ENCODE data around the gene PURB. TPM values are rescaled to one million over a fixed set of nuclear protein-coding genes. Genes with fewer than 3 reads are reported as not detected.
A peak's percentile ranks its signal among the peaks of the same experiment; 100 is the strongest.

Gene PURB
- total RNA-seq, 6 experiments from 2014 or later = 4.9 to 6.9 (median 6.7) TPM

GRCh38 chr7:44917465-44917864 lies 32.1 kb upstream of the PURB start:
- no peaks in the 10 kb centered on the region for H3K36me3 ChIP-seq
- TF ChIP-seq POLR2A (IDR thresholded peaks at IDR 0.05) = no peak
- intact Hi-C loops (cut with DNase I) = no loop called here
- no peaks in the 10 kb centered on the region for H3K4me1 ChIP-seq
- H3K4me3 ChIP-seq = no peak overlapping the region
- WGBS (ENCODE audit: insufficient coverage, low coverage, low lambda C conversion rate, missing lambda C conversion rate) = 87% methylated on average over 2 of the region's 2 CpGs
- no peak for ATAC-seq
- no peak overlapping the region for H3K27ac ChIP-seq
- H3K9me3 ChIP-seq = no peaks in the 10 kb centered on the region
- DNase-seq = no peak
- no peaks in the 10 kb centered on the region for H3K27me3 ChIP-seq

- DNase-seq (no peak), ATAC-seq (no peak)
- TF ChIP-seq CTCF (IDR thresholded peaks at IDR 0.05) = no peak
- TF ChIP-seq POLR2A (IDR thresholded peaks at IDR 0.05) = no peak
- H3K9me3 ChIP-seq = no peaks in the 10 kb centered on the region
- WGBS (ENCODE audit: insufficient coverage, low coverage, low lambda C conversion rate, missing lambda C conversion rate) = 71% methylated on average over 10 of the region's 10 CpGs
- no peaks in the 10 kb centered on the region for H3K27me3 ChIP-seq
- H3K4me1 ChIP-seq = peaks cover 0 to 4% (median 0%) of the 10 kb centered on the region in 4 donors
- no peak overlapping the region for H3K27ac ChIP-seq
- intact Hi-C loops (cut with DNase I) = no loop called here
- H3K36me3 ChIP-seq = no peaks in the 10 kb centered on the region
- H3K4me3 ChIP-seq = no peak overlapping the region
Observed at GRCh38 chr7:44914992-44915607, 29.8 kb upstream of the PURB start.

GRCh38 chr7:44912775-44913347 lies 27.5 kb upstream of the PURB start:
- DNase-seq = no peak
- 40% methylated on average over 4 of the region's 7 CpGs for WGBS (ENCODE audit: insufficient coverage, low coverage, low lambda C conversion rate, missing lambda C conversion rate)
- H3K9me3 ChIP-seq = no peaks in the 10 kb centered on the region
- TF ChIP-seq POLR2A (IDR thresholded peaks at IDR 0.05) (no peak), CTCF (IDR thresholded peaks at IDR 0.05) (no peak)
- H3K27ac ChIP-seq = no peak overlapping the region
- peaks cover 0 to 4% (median 0%) of the 10 kb centered on the region in 4 donors for H3K4me1 ChIP-seq
- ATAC-seq = no peak
- H3K4me3 ChIP-seq = no peak overlapping the region
- H3K36me3 ChIP-seq = no peaks in the 10 kb centered on the region
- no peaks in the 10 kb centered on the region for H3K27me3 ChIP-seq
- intact Hi-C loops (cut with DNase I) = no loop called here

GRCh38 chr7:44911911-44912310 lies 26.6 kb upstream of the PURB start:
- intact Hi-C loops (cut with DNase I) = no loop called here
- H3K9me3 ChIP-seq = no peaks in the 10 kb centered on the region
- TF ChIP-seq CTCF (IDR thresholded peaks at IDR 0.05) (no peak), POLR2A (IDR thresholded peaks at IDR 0.05) (no peak)
- H3K27ac ChIP-seq = no peak overlapping the region
- DNase-seq (peak in 2 of 3 donors; percentile 21 to 59), ATAC-seq (peak; percentile 42 to 66 (median 60))
- 18% methylated on average over 2 of the region's 8 CpGs for WGBS (ENCODE audit: insufficient coverage, low coverage, low lambda C conversion rate, missing lambda C conversion rate)
- H3K27me3 ChIP-seq = no peaks in the 10 kb centered on the region
- peaks cover 0 to 4% (median 0%) of the 10 kb centered on the region in 4 donors for H3K4me1 ChIP-seq
- no peaks in the 10 kb centered on the region for H3K36me3 ChIP-seq
- no peak overlapping the region for H3K4me3 ChIP-seq

- Histone ChIP-seq H3K9me3 (no peaks in the 10 kb centered on the region), H3K36me3 (no peaks in the 10 kb centered on the region), H3K4me3 (no peak overlapping the region), H3K27ac (no peak overlapping the region), H3K4me1 (peaks cover 0 to 4% (median 0%) of the 10 kb centered on the region in 4 donors), H3K27me3 (no peaks in the 10 kb centered on the region)
- WGBS (ENCODE audit: insufficient coverage, low coverage, low lambda C conversion rate, missing lambda C conversion rate) = 83% methylated on average over 8 of the region's 8 CpGs
- ATAC-seq (no peak), DNase-seq (no peak)
- intact Hi-C loops (cut with DNase I) = no loop called here
- TF ChIP-seq CTCF (IDR thresholded peaks at IDR 0.05) (no peak), POLR2A (IDR thresholded peaks at IDR 0.05) (no peak)
Observed at GRCh38 chr7:44909596-44910389, 24.5 kb upstream of the PURB start.

All from right lobe of liver (tissue), 6 donors.